K562 (cell line): ENCODE results near the gene SOS2. TPM values are rescaled to one million over a fixed set of nuclear protein-coding genes. Genes with fewer than 3 reads are reported as not detected.
A peak's percentile ranks its signal among the peaks of the same experiment; 100 is the strongest.

Source experiments
- ATAC-seq: fragments of 200-7000 bp; cut with Tn5 transposase; 3 replicates; pipeline ENCODE4 v1.9.1; 2020; ENCODE audit warnings: moderate library complexity
- BruUV-seq: library from RNA; stranded (reverse); fragments of 400-500 nt; replicated peaks from 2 replicates; lab custom pipeline; 2021; lab: Mats Ljungman, UMichigan
- CTCF ChIA-PET: fragments of 300-600 bp; formaldehyde crosslinking; extraction: SDS; loops from one replicate; lab custom pipeline; 2021; ENCODE audit warnings: low intra/inter-chr PET ratio; lab: Yijun Ruan, JAX
- POLR2A ChIA-PET: fragments of 300-600, 350-650 bp; sonication (Branson Sonifier 250); formaldehyde crosslinking; extraction: SDS; loops from one replicate; lab custom pipeline; 2021; ENCODE audit warnings: antibody characterized with exemption, inconsistent platforms; lab: Yijun Ruan, JAX
- DNase-seq, 4 experiments: peaks; one replicate each; pipeline versions ENCODE4 v3.0.0 to v3.0.0-alpha.2; 2011 to 2018; ENCODE audit warnings: low spot score in 3 of 4, mixed read lengths in 3 of 4; ENCODE audit errors: extremely low read depth in 1 of 4
- FAIRE-seq: peaks from 2 replicates; lab custom pipeline; 2011; peaks lifted over from hg19 to GRCh38; lab: Jason Lieb, UNC
- H2AFZ ChIP-seq: 2 replicates; pipeline ENCODE4 v1.6.0; 2011; ENCODE audit warnings: low read depth, low read length, control low read depth, inconsistent platforms
- H3K27ac ChIP-seq: fragments of 200-600 bp; 3 replicates; pipeline ENCODE4 v1.8.0; 2011; ENCODE audit warnings: low read depth, mild to moderate bottlenecking, control low read depth, inconsistent platforms, low read length, moderate library complexity, mixed read lengths; ENCODE audit errors: extremely low read depth
- H3K27me3 ChIP-seq, 2 experiments: fragments of 300-600 bp in 1 of 2; 2 replicates in 1 of 2; 3 replicates in 1 of 2; pipeline versions ENCODE4 v1.6.0 to v1.8.0; 2011; ENCODE audit warnings: inconsistent platforms in 2 of 2, low read length in 2 of 2, mild to moderate bottlenecking in 1 of 2, mixed read lengths in 1 of 2, moderate library complexity in 1 of 2; ENCODE audit not compliant: control insufficient read depth in 2 of 2, insufficient read depth in 2 of 2
- H3K36me3 ChIP-seq: fragments of 300-600 bp; 3 replicates; pipeline ENCODE4 v1.8.0; 2011; ENCODE audit warnings: mild to moderate bottlenecking, low read length, inconsistent platforms; ENCODE audit not compliant: control insufficient read depth, insufficient read depth
- H3K4me1 ChIP-seq, 2 experiments: fragments of 200-600 bp in 1 of 2; replicated peaks in 1 of 2; 2 replicates in 1 of 2; 3 replicates in 1 of 2; pipeline versions ENCODE4 v1.5.1 to v1.8.0; 2011; ENCODE audit warnings: inconsistent platforms in 2 of 2, low read length in 2 of 2, mild to moderate bottlenecking in 1 of 2, mixed read lengths in 1 of 2, moderate library complexity in 1 of 2; ENCODE audit not compliant: control insufficient read depth in 2 of 2, insufficient read depth in 2 of 2
- H3K4me2 ChIP-seq: 2 replicates; pipeline ENCODE4 v1.6.1; 2011; ENCODE audit warnings: low read length, control low read depth, inconsistent platforms, mixed read lengths; ENCODE audit not compliant: insufficient read depth
- H3K4me3 ChIP-seq: fragments of 200-600 bp; sonication (generic), shearing (Covaris generic); 2 replicates; pipeline ENCODE4 v1.5.1; 2016; ENCODE audit warnings: control low read depth, inconsistent platforms
- H3K79me2 ChIP-seq: fragments of 200-600 bp; 3 replicates; pipeline ENCODE4 v1.8.0; 2011; ENCODE audit warnings: low read length, inconsistent platforms; ENCODE audit not compliant: control insufficient read depth, insufficient read depth
- H3K9ac ChIP-seq, 2 experiments: 2 replicates each; pipeline versions ENCODE4 v1.6.0 to v1.6.1; 2011; ENCODE audit warnings: low read depth in 2 of 2, low read length in 2 of 2, control low read depth in 1 of 2, inconsistent platforms in 1 of 2, mild to moderate bottlenecking in 1 of 2, mixed read lengths in 1 of 2; ENCODE audit not compliant: insufficient read depth in 1 of 2
- H3K9me1 ChIP-seq: one replicate; pipeline ENCODE4 v1.6.0; 2011; ENCODE audit warnings: inconsistent platforms, mild to moderate bottlenecking, low read length, moderate library complexity; ENCODE audit not compliant: control insufficient read depth, insufficient read depth
- H3K9me3 ChIP-seq: replicated peaks from 2 replicates; pipeline ENCODE4 v1.5.1; 2011; ENCODE audit warnings: low read depth, low read length, inconsistent platforms; ENCODE audit not compliant: control insufficient read depth, insufficient read depth
- H4K20me1 ChIP-seq: replicated peaks from 2 replicates; pipeline ENCODE4 v1.6.1; 2011; ENCODE audit warnings: low read length, inconsistent platforms, mixed read lengths; ENCODE audit not compliant: control insufficient read depth, insufficient read depth
- ADNP ChIP-seq: fragments of 200-800 bp; sonication (Bioruptor generic); IDR thresholded peaks from 2 replicates; pipeline ENCODE4 v1.6.1; 2016; ENCODE audit warnings: missing genetic modification characterization, missing compliant biosample characterization
- MAFG ChIP-seq: fragments of 450-650 bp; conservative IDR thresholded peaks from 2 replicates; pipeline ENCODE4 v1.6.1; 2016; ENCODE audit warnings: missing genetic modification characterization, missing compliant biosample characterization
- MAZ ChIP-seq, 2 experiments: fragments of 450-650 bp in 1 of 2; sonication (generic) in 1 of 2; formaldehyde crosslinking; IDR thresholded peaks in 1 of 2; conservative IDR thresholded peaks in 1 of 2; 2 replicates each; pipeline versions ENCODE4 v1.4.0 to v1.5.0; 2020; ENCODE audit warnings: mild to moderate bottlenecking in 1 of 2, missing genetic modification reagents in 1 of 2
- PRMT5 ChIP-seq: sonication (generic); formaldehyde crosslinking; IDR thresholded peaks from 2 replicates; pipeline ENCODE4 v1.5.0; 2020; ENCODE audit warnings: missing genetic modification reagents
- U2AF1 ChIP-seq: fragments of 200-400 bp; formaldehyde crosslinking; optimal IDR thresholded peaks from 2 replicates; pipeline ENCODE3; 2017; ENCODE audit warnings: mild to moderate bottlenecking, low read depth, low read length, moderate library complexity
- ZNF217 ChIP-seq: sonication (generic); formaldehyde crosslinking; IDR thresholded peaks from 2 replicates; pipeline ENCODE4 v1.8.0; 2022; ENCODE audit warnings: mild to moderate bottlenecking, missing genetic modification reagents
- ZNF561 ChIP-seq: fragments of 450-650 bp; formaldehyde crosslinking; conservative IDR thresholded peaks from 2 replicates; pipeline ENCODE4 v1.4.0; 2020; ENCODE audit warnings: mild to moderate bottlenecking, moderate library complexity
- WGBS: fragments of 100-300 bp; shearing (Covaris generic); methylation state at CpG from one replicate; pipeline ENCODE4 v1.1.6; 2016; ENCODE audit warnings: low coverage, mixed read lengths; ENCODE audit not compliant: insufficient coverage; ENCODE audit errors: missing lambda C conversion rate; 5-methylcytosine and 5-hydroxymethylcytosine counted together
- in situ Hi-C: fragments of 300-500 bp; cut with MboI; formaldehyde crosslinking; loops from 4 replicates; pipeline ENCODE4 v1.15.0; 2018; ENCODE audit warnings: inconsistent platforms, mixed read lengths
- intact Hi-C: fragments of 100-400 bp; cut with micrococcal nuclease; formaldehyde crosslinking; loops from 2 replicates; pipeline ENCODE4 v1.14.2; 2022
- polyA plus RNA-seq, 8 experiments: library from polyadenylated mRNA; depleted of rRNA in 4 of 8; stranded (reverse) in 5 of 8; unstranded in 3 of 8; fragments of >200 nt; fragmentation: Nextera tagmentation in 2 of 8; fragmentation: Illumina TruSeq in 1 of 8; extraction: Ambion mirVana in 2 of 8; extraction: Trizol in 1 of 8; gene quantifications; 2 replicates each; pipeline versions ENCODE4 v1.2.1 to v1.2.3, GENCODE V29; 2011 to 2014; ENCODE audit warnings: inconsistent platforms in 1 of 8, missing spikeins in 1 of 8
- total RNA-seq, 7 experiments: library from RNA; depleted of rRNA in 6 of 7; stranded (reverse); fragments of >200 nt in 6 of 7; fragmentation: Illumina TruSeq in 2 of 7; extraction: Trizol in 2 of 7; gene quantifications; 2 replicates each; pipeline versions ENCODE4 v1.2.1 to v1.2.3, GENCODE V29; 2011 to 2021; ENCODE audit warnings: low replicate concordance in 1 of 7

Gene SOS2
- total and polyA plus RNA-seq, 9 of the 15 experiments (the other 6 are each of a cell fraction or from before 2014, with no cell fraction given), result 2.2 to 13.1 (median 10.5) TPM

- no peak for FAIRE-seq
- H4K20me1 ChIP-seq, result no peaks in the 10 kb centered on the region
- in situ Hi-C loops, result no loop called here
- no peaks in the 10 kb centered on the region for H3K9me3 ChIP-seq
- no peak overlapping the region for H3K4me3 ChIP-seq
- intact Hi-C loops, result no loop called here
- H3K4me2 ChIP-seq, result no peak overlapping the region; the same call in 1 of the 2 replicates
- CTCF ChIA-PET, result no interaction called here
- TF ChIP-seq ZNF561 (CRISPR knock-in tag) (no peak), ADNP (tag) (no peak), U2AF1 (no peak), MAZ (CRISPR knock-in tag; conservative IDR thresholded peaks at IDR 0.05 in 1 of 2, IDR thresholded peaks at IDR 0.05 in 1 of 2) (no peak), ZNF217 (CRISPR knock-in tag) (no peak), MAFG (tag) (no peak), PRMT5 (CRISPR knock-in tag) (no peak)
- TF ChIP-seq, all 486 proteins: peak for 0
- Histone ChIP-seq H3K36me3 (peaks cover 7% of the 10 kb centered on the region; the same call in 2 of the 3 replicates), H3K9ac (no peak overlapping the region), H3K4me1 (peaks cover 0 to 5% of the 10 kb centered on the region in 2 experiments; a peak in 2 of 5 replicates), H3K79me2 (no peaks in the 10 kb centered on the region), H3K9me1 (no peaks in the 10 kb centered on the region), H3K27ac (no peak overlapping the region), H3K27me3 (no peaks in the 10 kb centered on the region), H2AFZ (no peak overlapping the region)
- no TSS peak for BruUV-seq
- DNase-seq (no peak), ATAC-seq (peak; percentile 68)
- POLR2A ChIA-PET, result interaction anchor here (1.0 kb wide), 1 partner anchor 23 kb away, joined by 3 read pairs; no protein-coding TSS in a partner anchor
- WGBS, result 40% methylated on average over 4 of the region's 5 CpGs
Measured at GRCh38 chr14:50242566-50243310, 11.4 kb upstream of the SOS2 start.
